ENCODE results near the gene KRT79.
"Not testable (repeated sequence)": the region's sequence is repeated elsewhere in the genome, so short reads cannot be mapped to it uniquely, and the experiment has no call there.

DNA sequence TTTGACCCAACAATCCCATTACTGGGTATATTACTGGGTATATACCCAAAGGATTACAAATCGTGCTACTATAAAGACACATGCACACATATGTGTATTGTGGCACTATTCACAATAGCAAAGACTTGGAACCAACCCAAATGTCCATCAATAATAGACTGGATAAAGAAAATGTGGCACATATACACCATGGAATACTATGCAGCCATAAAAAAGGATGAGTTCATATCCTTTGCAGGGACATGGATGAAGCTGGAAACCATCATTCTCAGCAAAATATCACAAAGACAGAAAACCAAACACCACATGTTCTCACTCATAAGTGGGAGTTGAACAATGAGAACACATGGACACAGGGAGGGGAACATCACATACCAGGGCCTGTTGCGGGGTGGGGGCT lies 22.0 kb upstream of the KRT79 start:
- TF ChIP-seq, protein P1, sequence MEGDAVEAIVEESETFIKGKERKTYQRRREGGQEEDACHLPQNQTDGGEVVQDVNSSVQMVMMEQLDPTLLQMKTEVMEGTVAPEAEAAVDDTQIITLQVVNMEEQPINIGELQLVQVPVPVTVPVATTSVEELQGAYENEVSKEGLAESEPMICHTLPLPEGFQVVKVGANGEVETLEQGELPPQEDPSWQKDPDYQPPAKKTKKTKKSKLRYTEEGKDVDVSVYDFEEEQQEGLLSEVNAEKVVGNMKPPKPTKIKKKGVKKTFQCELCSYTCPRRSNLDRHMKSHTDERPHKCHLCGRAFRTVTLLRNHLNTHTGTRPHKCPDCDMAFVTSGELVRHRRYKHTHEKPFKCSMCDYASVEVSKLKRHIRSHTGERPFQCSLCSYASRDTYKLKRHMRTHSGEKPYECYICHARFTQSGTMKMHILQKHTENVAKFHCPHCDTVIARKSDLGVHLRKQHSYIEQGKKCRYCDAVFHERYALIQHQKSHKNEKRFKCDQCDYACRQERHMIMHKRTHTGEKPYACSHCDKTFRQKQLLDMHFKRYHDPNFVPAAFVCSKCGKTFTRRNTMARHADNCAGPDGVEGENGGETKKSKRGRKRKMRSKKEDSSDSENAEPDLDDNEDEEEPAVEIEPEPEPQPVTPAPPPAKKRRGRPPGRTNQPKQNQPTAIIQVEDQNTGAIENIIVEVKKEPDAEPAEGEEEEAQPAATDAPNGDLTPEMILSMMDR (IDR thresholded peaks at IDR 0.05; ENCODE audit: low read depth, low read length, poor library complexity, severe bottlenecking), result not testable (repeated sequence)
- not testable (repeated sequence) for TF ChIP-seq EZH2phosphoT487 (IDR thresholded peaks at IDR 0.05; ENCODE audit: borderline replicate concordance, low read length)

Measured in DOHH2 (cell line).